Osteoblast (primary cell): ENCODE results near the gene PROM1. TPM values are rescaled to one million over a fixed set of nuclear protein-coding genes. Genes with fewer than 3 reads are reported as not detected.
A peak's percentile ranks its signal among the peaks of the same experiment; 100 is the strongest.

ENCODE experiments used
- DNase-seq: peaks from one replicate; pipeline ENCODE4 v3.0.0; 2011; ENCODE audit warnings: low spot score, mixed read lengths; ENCODE audit not compliant: insufficient read length; ENCODE audit errors: missing footprints
- H2AFZ ChIP-seq: 2 replicates; pipeline ENCODE4 v1.6.0; 2011; ENCODE audit warnings: mild to moderate bottlenecking, low read length
- H3K27ac ChIP-seq: 2 replicates; pipeline ENCODE4 v1.5.1; 2011; ENCODE audit warnings: mild to moderate bottlenecking, low read depth, low read length, moderate library complexity
- H3K27me3 ChIP-seq: 2 replicates; pipeline ENCODE4 v1.6.0; 2012; ENCODE audit warnings: mild to moderate bottlenecking, control low read depth, inconsistent platforms, low read length, moderate library complexity; ENCODE audit not compliant: insufficient read depth
- H3K36me3 ChIP-seq: 2 replicates; pipeline ENCODE4 v1.5.1; 2011; ENCODE audit warnings: mild to moderate bottlenecking, low read length, control low read depth, moderate library complexity; ENCODE audit not compliant: insufficient read depth
- H3K4me1 ChIP-seq: 2 replicates; pipeline ENCODE4 v1.5.1; 2011; ENCODE audit warnings: mild to moderate bottlenecking, low read length, control low read depth, moderate library complexity; ENCODE audit not compliant: insufficient read depth
- H3K4me2 ChIP-seq: 2 replicates; pipeline ENCODE4 v1.6.0; 2011; ENCODE audit warnings: mild to moderate bottlenecking, low read length; ENCODE audit not compliant: insufficient read depth
- H3K4me3 ChIP-seq: fragments of 200-600 bp; sonication (generic); 3 replicates; pipeline ENCODE4 v1.5.1; 2012; ENCODE audit warnings: mild to moderate bottlenecking, low read length, inconsistent platforms; ENCODE audit not compliant: insufficient read depth
- H3K79me2 ChIP-seq: 2 replicates; pipeline ENCODE4 v1.6.0; 2012; ENCODE audit warnings: mild to moderate bottlenecking, low read length, control low read depth, inconsistent platforms; ENCODE audit not compliant: insufficient read depth
- H3K9me3 ChIP-seq: 2 replicates; pipeline ENCODE4 v1.5.1; 2011; ENCODE audit warnings: low read depth, low read length, control low read depth
- H4K20me1 ChIP-seq: 2 replicates; pipeline ENCODE4 v1.6.0; 2012; ENCODE audit warnings: mild to moderate bottlenecking, low read length, control low read depth; ENCODE audit not compliant: insufficient read depth
- total RNA-seq: library from RNA; depleted of rRNA; stranded (reverse); fragments of >200 nt; gene quantifications from 2 replicates; pipeline ENCODE4 v1.2.3, GENCODE V29; 2012
- TF ChIP-seq, protein P1 (sequence below): IDR thresholded peaks from 2 replicates; pipeline ENCODE4 v1.5.1; 2011; ENCODE audit warnings: mild to moderate bottlenecking, low read depth, low read length, moderate library complexity; ENCODE audit errors: extremely low read depth

PROM1 gene
- total RNA-seq, 1 donor, result not detected

DNA sequence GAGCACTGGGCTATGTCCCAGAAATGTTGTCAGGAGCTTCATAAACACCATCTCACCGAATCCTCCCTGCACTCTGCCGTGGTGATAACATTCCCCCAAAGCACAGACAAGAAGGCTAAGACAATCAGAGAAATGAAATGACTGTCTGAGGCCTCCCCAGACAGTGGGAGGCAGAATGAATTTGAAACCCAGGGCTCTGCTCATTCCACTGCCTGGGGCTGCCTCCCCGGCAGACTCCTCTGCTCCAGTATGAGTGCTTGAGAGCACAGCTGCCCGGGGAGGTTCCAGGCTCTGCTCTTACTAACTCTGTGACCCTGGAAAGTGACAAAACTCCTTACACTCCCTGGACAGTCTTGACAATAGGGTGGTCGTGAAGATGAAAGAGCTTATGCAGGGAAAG is 154.9 kb downstream of the PROM1 start:
- Histone ChIP-seq H3K4me1 (no peaks in the 10 kb centered on the region), H3K27me3 (peaks cover 11% of the 10 kb centered on the region), H3K27ac (no peak overlapping the region), H3K4me3 (no peak overlapping the region), H2AFZ (no peak overlapping the region), H3K9me3 (no peaks in the 10 kb centered on the region), H3K36me3 (no peaks in the 10 kb centered on the region), H3K4me2 (no peak overlapping the region), H3K79me2 (no peaks in the 10 kb centered on the region), H4K20me1 (no peaks in the 10 kb centered on the region)
- TF ChIP-seq, protein P1, sequence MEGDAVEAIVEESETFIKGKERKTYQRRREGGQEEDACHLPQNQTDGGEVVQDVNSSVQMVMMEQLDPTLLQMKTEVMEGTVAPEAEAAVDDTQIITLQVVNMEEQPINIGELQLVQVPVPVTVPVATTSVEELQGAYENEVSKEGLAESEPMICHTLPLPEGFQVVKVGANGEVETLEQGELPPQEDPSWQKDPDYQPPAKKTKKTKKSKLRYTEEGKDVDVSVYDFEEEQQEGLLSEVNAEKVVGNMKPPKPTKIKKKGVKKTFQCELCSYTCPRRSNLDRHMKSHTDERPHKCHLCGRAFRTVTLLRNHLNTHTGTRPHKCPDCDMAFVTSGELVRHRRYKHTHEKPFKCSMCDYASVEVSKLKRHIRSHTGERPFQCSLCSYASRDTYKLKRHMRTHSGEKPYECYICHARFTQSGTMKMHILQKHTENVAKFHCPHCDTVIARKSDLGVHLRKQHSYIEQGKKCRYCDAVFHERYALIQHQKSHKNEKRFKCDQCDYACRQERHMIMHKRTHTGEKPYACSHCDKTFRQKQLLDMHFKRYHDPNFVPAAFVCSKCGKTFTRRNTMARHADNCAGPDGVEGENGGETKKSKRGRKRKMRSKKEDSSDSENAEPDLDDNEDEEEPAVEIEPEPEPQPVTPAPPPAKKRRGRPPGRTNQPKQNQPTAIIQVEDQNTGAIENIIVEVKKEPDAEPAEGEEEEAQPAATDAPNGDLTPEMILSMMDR, result no peak
- no peak for DNase-seq

GRCh38 chr4:15926486-15926885 is 157.3 kb downstream of the PROM1 start:
- TF ChIP-seq, protein P1, result no peak
- Histone ChIP-seq H3K27ac (no peak overlapping the region), H3K9me3 (no peaks in the 10 kb centered on the region), H3K36me3 (no peaks in the 10 kb centered on the region), H3K4me2 (no peak overlapping the region), H4K20me1 (no peaks in the 10 kb centered on the region), H3K4me3 (no peak overlapping the region), H3K27me3 (peaks cover 10% of the 10 kb centered on the region), H2AFZ (no peak overlapping the region), H3K79me2 (no peaks in the 10 kb centered on the region), H3K4me1 (peaks cover 5% of the 10 kb centered on the region)
- DNase-seq, result no peak

DNA sequence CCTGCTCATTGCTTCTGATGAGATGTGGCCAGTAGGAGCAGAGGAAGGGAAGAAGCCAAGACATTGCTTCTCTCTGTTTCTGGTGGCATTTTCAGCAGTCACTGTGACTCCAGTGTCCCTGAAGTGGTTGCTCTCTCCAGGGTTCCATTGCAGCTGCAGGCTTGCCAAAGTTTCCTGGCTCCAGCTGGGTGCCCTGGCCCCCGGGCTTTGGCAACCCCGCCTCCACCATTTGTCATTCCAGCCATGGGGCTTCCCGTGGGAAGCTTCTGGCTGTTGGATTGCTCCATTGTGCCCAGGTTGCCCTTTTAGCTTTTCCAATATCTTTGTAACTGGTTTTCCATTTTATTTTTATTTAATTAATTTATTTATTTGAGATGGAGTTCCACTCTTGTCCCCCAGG is 158.0 kb downstream of the PROM1 start:
- H3K9me3 ChIP-seq, result no peaks in the 10 kb centered on the region
- no peak overlapping the region for H3K4me2 ChIP-seq
- H4K20me1 ChIP-seq, result no peaks in the 10 kb centered on the region
- no peak overlapping the region for H2AFZ ChIP-seq
- no peak overlapping the region for H3K27ac ChIP-seq
- no peak overlapping the region for H3K4me3 ChIP-seq
- TF ChIP-seq, protein P1, result no peak
- no peak for DNase-seq
- H3K4me1 ChIP-seq, result peaks cover 12% of the 10 kb centered on the region
- peaks cover 10% of the 10 kb centered on the region for H3K27me3 ChIP-seq
- H3K36me3 ChIP-seq, result no peaks in the 10 kb centered on the region
- no peaks in the 10 kb centered on the region for H3K79me2 ChIP-seq

DNA sequence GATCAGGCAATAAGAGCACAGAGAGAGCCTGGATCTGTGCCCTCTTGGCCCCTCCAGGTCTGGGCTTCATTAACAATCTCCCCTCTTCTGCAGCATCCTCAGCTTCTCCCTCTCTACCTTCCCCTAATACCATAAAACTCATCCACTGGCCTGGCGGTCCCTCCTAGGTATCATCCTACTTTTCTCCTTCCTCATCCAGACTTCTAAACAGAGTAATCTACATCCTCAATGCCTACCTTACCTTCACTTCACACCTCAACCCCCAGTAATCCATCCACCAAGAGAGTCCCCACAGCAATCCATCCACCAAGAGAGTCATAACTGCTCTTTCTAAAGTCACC is 162.3 kb downstream of the PROM1 start:
- Histone ChIP-seq H4K20me1 (no peaks in the 10 kb centered on the region), H3K9me3 (no peaks in the 10 kb centered on the region), H3K79me2 (no peaks in the 10 kb centered on the region), H3K27ac (peak overlapping the region; percentile 98), H3K4me3 (no peak overlapping the region), H3K36me3 (no peaks in the 10 kb centered on the region), H3K27me3 (no peaks in the 10 kb centered on the region), H3K4me2 (peak overlapping the region; percentile 91), H3K4me1 (peaks cover 18% of the 10 kb centered on the region), H2AFZ (no peak overlapping the region)
- TF ChIP-seq, protein P1, result no peak
- DNase-seq, result no peak
